ENCODE results near the gene TMED9. TPM values are rescaled to one million over a fixed set of nuclear protein-coding genes. Genes with fewer than 3 reads are reported as not detected.

Gene TMED9
- total and polyA plus RNA-seq, 12 donors, result 48.3 to 310 (median 69.5) TPM

- intact Hi-C loops (cut with DNase I), result loop anchor here in 1 of 10 donors (5.0 kb wide), 1 partner anchor 457 kb away; no protein-coding TSS in a partner anchor
- WGBS, 2 donors, result 92 to 93% methylated on average over 5 of the region's 5 CpGs
- no peaks in the 10 kb centered on the region for H3K9me3 ChIP-seq
- ATAC-seq (no peak), DNase-seq (no peak)
- H3K4me1 ChIP-seq, result peaks cover 5 to 27% (median 17%) of the 10 kb centered on the region in 9 donors
- no peak overlapping the region for H3K27ac ChIP-seq
- no peak overlapping the region for H3K4me3 ChIP-seq
- TF ChIP-seq CTCF (IDR thresholded peaks at IDR 0.05), result no peak
- peaks cover 0 to 46% (median 0%) of the 10 kb centered on the region in 9 donors for H3K36me3 ChIP-seq
- no peaks in the 10 kb centered on the region for H3K27me3 ChIP-seq
Observed at GRCh38 chr5:177605078-177605477, 13.1 kb downstream of the TMED9 start.

GRCh38 chr5:177605667-177606066, 13.7 kb downstream of the TMED9 start:
- no peak overlapping the region for H3K27ac ChIP-seq
- H3K9me3 ChIP-seq, result no peaks in the 10 kb centered on the region
- no peak overlapping the region for H3K4me3 ChIP-seq
- DNase-seq, result no peak
- H3K27me3 ChIP-seq, result no peaks in the 10 kb centered on the region
- WGBS, 2 donors, result 86 to 87% methylated on average over 6 of the region's 6 CpGs
- peaks cover 0 to 46% (median 0%) of the 10 kb centered on the region in 9 donors for H3K36me3 ChIP-seq
- peaks cover 5 to 25% (median 14%) of the 10 kb centered on the region in 9 donors for H3K4me1 ChIP-seq
- ATAC-seq, result no peak
- intact Hi-C loops (cut with DNase I), result loop anchor here in 1 of 10 donors (5.0 kb wide), 1 partner anchor 457 kb away; no protein-coding TSS in a partner anchor
- TF ChIP-seq CTCF (IDR thresholded peaks at IDR 0.05), result no peak

GRCh38 chr5:177606071-177607051, 14.4 kb downstream of the TMED9 start:
- WGBS, 2 donors, result 90% methylated on average over 22 of the region's 22 CpGs
- Histone ChIP-seq H3K4me3 (no peak overlapping the region), H3K4me1 (peaks cover 0 to 18% (median 8%) of the 10 kb centered on the region in 9 donors), H3K27me3 (no peaks in the 10 kb centered on the region), H3K9me3 (no peaks in the 10 kb centered on the region), H3K36me3 (peaks cover 0 to 46% (median 0%) of the 10 kb centered on the region in 9 donors), H3K27ac (no peak overlapping the region)
- DNase-seq (no peak), ATAC-seq (no peak)
- TF ChIP-seq CTCF (IDR thresholded peaks at IDR 0.05), result no peak
- intact Hi-C loops (cut with DNase I), result loop anchor here in 1 of 10 donors (5.0 kb wide), 1 partner anchor 456 kb away; no protein-coding TSS in a partner anchor

GRCh38 chr5:177607115-177607451, 15.1 kb downstream of the TMED9 start:
- Histone ChIP-seq H3K27ac (no peak overlapping the region), H3K27me3 (no peaks in the 10 kb centered on the region), H3K36me3 (peaks cover 0 to 46% (median 0%) of the 10 kb centered on the region in 9 donors), H3K9me3 (no peaks in the 10 kb centered on the region), H3K4me3 (no peak overlapping the region), H3K4me1 (peaks cover 0 to 11% (median 2%) of the 10 kb centered on the region in 9 donors)
- no peak for DNase-seq
- ATAC-seq, result peak in 4 of 8 donors; percentile 2 to 15 (median 4)
- 61 to 63% methylated on average over 11 of the region's 11 CpGs for WGBS, 2 donors
- intact Hi-C loops (cut with DNase I), result loop anchor here in 1 of 10 donors (5.0 kb wide), 1 partner anchor 455 kb away; no protein-coding TSS in a partner anchor
- TF ChIP-seq CTCF (IDR thresholded peaks at IDR 0.05), result no peak
